Epithelial cell of proximal tubule (primary cell): ENCODE measurements around the gene ABCC11. TPM values are rescaled to one million over a fixed set of nuclear protein-coding genes. Genes with fewer than 3 reads are reported as not detected.

Experiments used
- DNase-seq: peaks from one replicate; pipeline ENCODE4 v3.0.0-alpha.2; 2011; ENCODE audit warnings: low read depth
- H3K4me3 ChIP-seq: 2 replicates; pipeline ENCODE4 v1.5.1; 2011; ENCODE audit warnings: low read depth, mild to moderate bottlenecking, low read length
- CTCF ChIP-seq: conservative IDR thresholded peaks from 2 replicates; pipeline ENCODE4 v1.5.1; 2012; ENCODE audit warnings: low read depth, mild to moderate bottlenecking, low read length
- total RNA-seq: library from RNA; depleted of rRNA; stranded (reverse); fragments of >200 nt; gene quantifications from 2 replicates; pipeline ENCODE4 v1.2.3, GENCODE V29; 2015

ABCC11 gene
- total RNA-seq, 1 donor from 2014 or later = not detected

GRCh38 chr16:48139517-48139916, 107.8 kb downstream of the ABCC11 start:
- no peak for TF ChIP-seq CTCF

GRCh38 chr16:48138543-48138942, 108.8 kb downstream of the ABCC11 start:
- DNase-seq = no peak
- no peak overlapping the region for H3K4me3 ChIP-seq
- no peak for TF ChIP-seq CTCF

More at GRCh38 chr16:48139517-48139916, 107.8 kb downstream of the ABCC11 start:
- no peak for DNase-seq
- no peak overlapping the region for H3K4me3 ChIP-seq

- no peak for TF ChIP-seq CTCF
Measured at GRCh38 chr16:48137822-48138221, 109.5 kb downstream of the ABCC11 start.

GRCh38 chr16:48136547-48137360, 110.6 kb downstream of the ABCC11 start:
- no peak for TF ChIP-seq CTCF
- DNase-seq = no peak
- no peak overlapping the region for H3K4me3 ChIP-seq

More at GRCh38 chr16:48137822-48138221, 109.5 kb downstream of the ABCC11 start:
- H3K4me3 ChIP-seq = no peak overlapping the region
- DNase-seq = no peak

GRCh38 chr16:48133455-48134211, 113.7 kb downstream of the ABCC11 start:
- TF ChIP-seq CTCF = no peak
- DNase-seq = no peak
- no peak overlapping the region for H3K4me3 ChIP-seq

GRCh38 chr16:48132696-48133095, 114.6 kb downstream of the ABCC11 start:
- H3K4me3 ChIP-seq = no peak overlapping the region
- no peak for TF ChIP-seq CTCF
- no peak for DNase-seq
